Left lobe of liver (tissue), 2 donors: Measurements from ENCODE around the gene GPHN. TPM values are rescaled to one million over a fixed set of nuclear protein-coding genes. Genes with fewer than 3 reads are reported as not detected.
"Not testable (repeated sequence)": the region's sequence is repeated elsewhere in the genome, so short reads cannot be mapped to it uniquely, and the experiment has no call there.

Experiments used
- ATAC-seq: fragments of 200-7000 bp; cut with Tn5 transposase; one replicate; pipeline ENCODE4 v1.9.1; 2020; ENCODE audit warnings: mild to moderate bottlenecking, moderate library complexity
- DNase-seq: peaks from one replicate; pipeline ENCODE4 v3.0.0-alpha.2; 2020; ENCODE audit warnings: low spot score
- total RNA-seq: library from RNA; stranded (reverse); gene quantifications from one replicate; pipeline ENCODE4 v1.2.1, GENCODE V29; 2021
- donor health status: DM: no; HTN: no; CAD: no; lungs with moderate emphysema.
- donor health status: DM: no; HTN: yes; CAD: no.

GPHN gene
- total RNA-seq, 1 donor from 2014 or later = 43.0 TPM

DNA sequence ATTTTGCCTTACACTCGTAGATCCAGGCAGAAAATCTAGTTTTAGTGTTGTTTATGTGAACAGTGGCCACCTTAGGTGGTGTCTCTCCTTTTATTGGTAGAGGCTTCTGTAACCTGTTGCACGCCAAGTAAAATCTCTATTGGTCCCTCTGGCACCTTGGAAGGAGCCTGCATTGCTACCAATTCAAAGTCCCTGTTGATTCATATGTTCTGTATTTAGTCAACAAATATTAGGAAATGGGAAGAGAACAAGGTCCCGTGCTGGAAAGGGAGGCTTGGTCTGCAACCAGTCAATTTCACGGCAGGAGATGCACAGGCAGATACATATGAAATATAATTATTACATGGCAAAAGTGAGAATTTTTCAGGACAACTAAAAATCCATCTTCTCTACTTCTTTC is 6.4 kb upstream of the GPHN start:
- peak; percentile 87 for ATAC-seq
- peak; percentile 60 for DNase-seq

DNA sequence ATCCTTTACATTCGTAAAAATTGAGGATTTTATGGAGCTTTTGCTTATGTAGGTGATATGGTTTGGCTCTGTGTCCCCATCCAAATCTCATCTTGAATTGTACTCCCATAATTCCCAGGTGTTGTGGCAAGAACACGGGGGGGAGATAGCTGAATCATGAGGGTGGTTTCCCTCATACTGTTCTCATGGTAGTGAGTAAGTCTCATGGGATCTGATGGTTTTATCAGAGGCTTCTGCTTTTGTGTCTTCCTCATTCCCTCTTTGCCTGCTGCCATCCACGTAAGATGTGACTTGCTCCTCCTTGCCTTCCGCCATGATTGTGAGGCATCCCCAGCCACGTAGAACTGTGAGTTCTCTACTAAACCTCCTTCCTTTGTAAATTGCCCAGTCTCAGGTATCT is 5.1 kb upstream of the GPHN start:
- ATAC-seq, DNase-seq: not testable (repeated sequence)

DNA sequence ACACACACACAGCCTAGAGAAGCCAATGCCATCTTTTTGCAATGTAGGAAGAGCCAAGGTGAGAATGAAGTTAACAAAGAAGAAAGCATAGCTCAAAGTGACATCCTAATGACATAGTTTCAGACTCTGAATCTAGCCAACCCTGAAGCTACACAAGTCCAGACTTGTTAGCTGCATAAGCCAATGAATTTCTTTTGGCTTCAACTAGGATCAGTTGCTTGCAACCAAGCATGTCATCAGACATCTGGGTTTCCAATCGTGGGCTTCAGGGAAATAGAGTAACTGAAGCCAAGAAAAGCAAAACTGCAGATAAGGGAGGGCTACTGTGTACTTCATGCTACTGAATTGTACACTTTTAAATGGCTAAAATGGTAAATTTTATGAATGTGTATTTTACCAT is 4.4 kb upstream of the GPHN start:
- no peak for DNase-seq
- ATAC-seq = no peak

DNA sequence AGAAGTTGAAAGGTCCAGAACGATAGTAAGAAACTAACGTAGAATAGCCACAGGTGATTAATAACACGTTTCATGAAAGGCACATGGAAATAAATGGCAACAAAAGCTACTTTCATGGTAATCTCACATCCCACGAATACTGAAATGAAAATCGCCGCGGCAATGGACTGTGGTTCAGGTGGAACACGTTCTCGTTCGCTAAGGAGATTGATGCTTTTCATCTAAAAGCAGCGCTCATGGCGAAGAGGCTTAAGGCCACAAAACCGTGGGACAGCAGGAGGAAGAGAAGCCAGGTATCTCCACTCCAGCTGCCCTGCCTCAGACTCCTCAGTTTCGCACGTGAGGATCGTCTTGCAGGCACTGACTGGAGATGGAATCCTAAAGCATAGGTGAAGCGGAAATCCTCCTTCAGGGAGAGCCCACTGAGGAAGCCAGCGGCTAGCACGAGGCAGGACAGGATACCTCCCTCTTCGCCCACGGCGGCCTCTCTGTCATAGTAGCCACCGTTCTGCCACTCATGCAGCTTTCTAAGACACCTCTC is 696 bp upstream of the GPHN start:
- peak; percentile 42 for ATAC-seq
- DNase-seq = no peak

DNA sequence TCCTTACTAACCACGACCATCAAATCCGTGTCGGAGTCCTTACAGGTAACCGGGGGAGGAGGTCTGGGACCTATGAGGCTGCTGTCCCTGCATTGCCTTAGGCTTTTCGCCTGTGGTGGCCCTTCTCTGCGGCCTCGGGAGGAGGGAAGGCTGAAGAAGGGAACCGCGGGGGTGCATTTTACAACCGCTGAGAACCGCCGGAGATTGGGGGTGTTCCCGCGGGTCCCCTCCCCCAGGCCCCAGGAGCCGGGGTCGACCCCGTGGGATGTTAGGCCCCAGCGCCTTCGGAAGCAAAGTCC is 549 bp downstream of the GPHN start:
- ATAC-seq (no peak), DNase-seq (no peak)

DNA sequence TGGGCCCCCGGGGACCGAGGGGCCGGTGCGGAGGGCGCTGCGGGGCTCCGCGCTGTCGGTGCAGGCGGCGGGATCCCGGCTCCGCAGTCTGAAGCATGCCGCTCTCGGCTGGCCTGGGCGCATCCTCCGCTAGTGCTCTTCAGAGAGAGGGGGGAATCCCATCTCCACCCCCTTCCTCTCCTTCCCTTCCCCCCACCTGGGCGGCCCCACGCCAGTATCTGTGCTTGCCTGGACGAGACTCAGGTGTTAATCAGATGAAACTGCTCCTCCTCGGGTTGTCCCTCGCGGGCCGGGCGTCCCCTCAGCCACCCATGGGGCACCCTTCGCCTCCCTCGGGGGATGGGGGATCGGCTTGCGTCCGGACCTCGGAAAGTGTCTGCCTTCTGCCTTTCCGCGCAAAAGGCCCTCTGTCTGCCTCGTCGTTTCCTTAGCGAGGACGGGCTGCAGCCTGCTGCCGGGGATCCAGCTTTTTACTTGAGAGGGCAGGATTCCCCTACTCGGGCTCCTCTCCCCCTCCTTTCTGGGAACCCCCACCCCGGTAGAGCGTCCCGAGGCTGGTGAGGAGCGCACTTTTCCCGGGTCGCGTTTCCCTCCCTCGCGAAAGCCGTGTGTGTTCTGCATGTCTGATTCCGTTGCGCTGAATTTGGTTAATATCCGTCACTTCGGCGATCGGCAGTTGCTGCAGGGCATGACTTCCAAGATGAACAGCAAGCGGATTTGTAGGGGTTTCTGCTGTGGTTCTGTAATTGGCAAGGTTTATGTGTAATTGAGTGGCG is 1.1 kb downstream of the GPHN start:
- ATAC-seq = peak; percentile 28
- peak; percentile 64 for DNase-seq

DNA sequence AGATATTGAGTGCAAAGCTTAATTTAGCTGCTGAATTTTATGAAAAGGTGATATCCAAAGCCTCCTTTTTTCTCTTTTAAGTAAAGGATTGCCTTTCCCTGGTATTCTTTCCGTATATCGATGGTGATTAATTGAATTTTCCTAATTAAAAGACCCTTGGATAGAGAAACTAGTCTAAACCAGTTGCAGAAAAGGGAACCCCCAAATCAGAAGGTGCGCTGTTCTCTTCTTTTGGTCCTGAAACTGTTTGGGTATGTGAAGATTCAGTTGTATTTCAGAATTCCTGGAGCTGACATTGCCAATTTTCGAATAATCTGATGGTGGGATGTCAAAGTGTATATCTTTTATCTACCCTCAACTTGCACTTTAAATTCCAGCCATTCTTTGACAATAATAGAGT is 1.9 kb downstream of the GPHN start:
- ATAC-seq = no peak
- no peak for DNase-seq

DNA sequence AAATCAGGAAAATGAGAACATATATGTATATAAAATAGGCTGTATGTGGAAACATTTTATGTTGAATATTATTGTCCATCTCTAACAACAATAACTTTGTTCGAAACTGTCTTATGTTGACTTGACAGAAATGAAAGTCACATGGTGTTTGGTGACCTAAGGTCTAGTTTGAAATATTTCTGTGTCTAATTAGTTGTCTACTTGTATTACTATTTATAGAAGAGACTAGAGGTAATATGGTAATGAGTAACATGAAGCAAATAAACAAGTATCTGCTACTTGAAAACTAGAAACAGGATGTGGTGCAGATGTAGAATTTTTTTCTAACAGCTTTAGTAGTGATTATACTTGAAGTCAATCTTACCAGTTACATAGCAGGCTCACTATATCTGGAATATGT is 3.9 kb downstream of the GPHN start:
- no peak for DNase-seq
- ATAC-seq = no peak

DNA sequence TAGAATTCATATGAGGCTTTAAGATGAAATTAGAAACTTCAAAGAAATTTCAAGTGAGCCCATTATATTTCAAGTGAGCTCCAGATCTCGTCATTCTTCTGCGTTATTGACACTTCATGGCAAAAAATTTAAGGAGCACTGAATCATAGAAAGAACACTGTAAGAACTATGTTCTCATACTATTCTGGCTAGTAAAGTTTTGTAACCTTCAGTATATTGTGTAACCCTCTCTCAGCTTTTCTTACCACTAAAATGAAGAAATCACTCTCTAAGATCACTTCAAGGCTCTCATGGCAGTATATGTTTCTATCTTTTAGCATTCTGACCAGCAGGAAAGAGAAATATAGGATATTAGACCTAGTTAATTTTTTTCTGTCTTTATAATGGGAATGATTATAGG is 6.3 kb downstream of the GPHN start:
- ATAC-seq (no peak), DNase-seq (no peak)

DNA sequence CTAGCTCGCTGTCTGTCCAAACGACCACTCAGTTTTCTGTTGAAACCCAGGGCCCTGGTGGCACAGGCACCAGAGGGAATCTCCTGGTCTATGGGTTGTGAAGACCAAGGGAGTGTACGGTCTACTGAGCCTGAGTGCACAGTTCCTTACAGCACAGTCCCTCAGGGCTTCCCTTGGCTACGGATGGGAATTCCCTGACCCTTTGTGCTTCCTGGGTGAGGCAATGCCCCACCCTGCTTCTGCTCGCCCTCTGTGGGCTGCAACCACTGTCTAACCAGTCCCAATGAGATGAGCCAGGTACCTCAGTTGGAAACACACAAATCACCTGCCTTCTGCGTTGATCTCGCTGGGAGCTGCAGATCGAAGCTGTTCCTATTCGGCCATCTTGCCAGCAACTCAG is 22.6 kb downstream of the GPHN start:
- ATAC-seq (peak; percentile 40), DNase-seq (no peak)

DNA sequence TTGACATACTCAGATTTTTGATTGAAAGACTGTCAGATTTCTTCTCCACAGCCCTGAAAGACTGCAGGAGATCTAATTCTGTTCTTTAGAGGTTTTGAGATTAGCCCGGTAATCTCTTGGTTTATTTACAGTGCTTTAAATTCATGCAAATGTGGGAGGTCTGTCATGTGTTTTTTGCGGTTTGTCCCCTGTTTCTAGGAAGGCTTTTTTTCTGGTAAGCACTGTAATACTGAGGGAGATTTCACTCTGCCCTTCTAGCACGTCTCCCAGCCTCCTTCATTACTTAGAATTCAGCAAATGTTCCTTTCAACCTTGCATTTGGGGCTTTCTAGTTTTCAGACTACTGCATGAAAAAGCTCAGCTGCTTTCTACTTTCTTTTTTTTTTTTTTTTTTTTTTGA is 31.1 kb downstream of the GPHN start:
- DNase-seq (no peak), ATAC-seq (no peak)

DNA sequence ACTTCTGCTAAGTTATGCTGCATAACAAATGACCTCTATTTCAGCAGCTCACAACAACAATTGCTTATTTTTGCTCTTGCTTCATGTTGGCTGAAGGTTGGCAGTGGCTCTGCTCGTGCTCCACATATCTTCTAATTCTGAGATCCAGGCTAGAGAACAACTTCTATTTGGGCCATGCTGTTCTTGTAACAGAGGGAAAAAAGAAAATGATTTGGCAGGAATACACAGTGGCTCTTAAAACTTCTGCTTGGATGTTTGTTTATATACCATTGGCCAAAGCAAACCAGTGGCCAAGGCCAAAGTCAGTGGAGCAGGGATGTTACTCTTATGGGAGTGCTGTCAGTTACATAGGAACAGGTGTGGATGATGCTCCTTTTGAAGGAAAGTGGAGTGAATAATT is 32.1 kb downstream of the GPHN start:
- ATAC-seq = peak; percentile 49
- DNase-seq = no peak

DNA sequence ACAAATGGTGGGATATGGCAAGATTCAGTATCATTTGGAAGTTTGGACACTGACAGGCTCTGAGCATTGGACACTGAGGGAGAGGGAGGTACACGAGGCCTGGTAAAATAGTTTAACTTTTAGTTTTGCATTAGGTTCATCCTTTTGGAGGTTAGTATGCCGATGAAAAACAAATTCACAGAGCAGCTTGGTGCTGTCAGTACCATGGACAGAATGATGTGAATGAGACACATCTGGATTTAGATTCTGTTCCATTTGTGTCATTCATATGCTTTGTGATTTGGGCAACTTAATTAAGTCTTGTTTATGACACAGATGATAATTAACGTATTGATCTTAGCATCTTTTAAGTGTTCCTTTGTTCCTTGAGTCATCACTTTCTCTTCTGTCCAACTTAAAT is 33.7 kb downstream of the GPHN start:
- ATAC-seq (peak; percentile 19), DNase-seq (no peak)

DNA sequence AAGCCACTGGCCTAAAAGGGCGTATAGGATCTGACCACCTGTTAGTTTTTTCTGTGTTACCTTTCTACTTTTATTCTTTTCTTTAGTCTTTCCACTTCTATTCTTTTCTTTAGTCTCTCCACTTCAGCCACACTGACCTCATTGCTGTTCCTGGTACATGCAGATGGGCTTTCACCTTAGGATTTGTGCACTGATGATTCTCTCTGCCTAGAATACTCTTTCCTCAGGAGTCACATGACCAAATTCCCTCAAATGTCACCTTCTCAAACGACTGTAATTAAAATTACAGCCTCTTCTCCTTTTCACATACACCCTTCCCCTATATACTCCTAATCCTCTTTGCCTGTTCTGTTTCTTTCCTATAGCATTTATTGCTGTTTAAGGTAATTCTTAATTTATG is 36.0 kb downstream of the GPHN start:
- ATAC-seq (no peak), DNase-seq (no peak)

DNA sequence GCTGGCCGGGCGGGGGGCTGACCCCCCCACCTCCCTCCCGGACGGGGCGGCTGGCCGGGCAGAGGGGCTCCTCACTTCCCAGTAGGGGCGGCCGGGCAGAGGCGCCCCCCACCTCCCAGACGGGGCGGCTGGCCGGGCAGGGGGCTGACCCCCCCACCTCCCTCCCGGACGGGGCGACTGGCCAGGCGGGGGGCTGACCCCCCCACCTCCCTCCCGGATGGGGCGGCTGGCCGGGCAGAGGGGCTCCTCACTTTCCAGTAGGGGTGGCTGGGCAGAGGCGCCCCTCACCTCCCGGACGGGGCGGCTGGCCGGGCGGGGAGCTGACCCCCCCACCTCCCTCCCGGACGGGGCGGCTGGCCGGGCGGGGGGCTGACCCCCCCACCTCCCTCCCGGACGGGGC is 37.2 kb downstream of the GPHN start:
- not testable (repeated sequence) for ATAC-seq, DNase-seq

DNA sequence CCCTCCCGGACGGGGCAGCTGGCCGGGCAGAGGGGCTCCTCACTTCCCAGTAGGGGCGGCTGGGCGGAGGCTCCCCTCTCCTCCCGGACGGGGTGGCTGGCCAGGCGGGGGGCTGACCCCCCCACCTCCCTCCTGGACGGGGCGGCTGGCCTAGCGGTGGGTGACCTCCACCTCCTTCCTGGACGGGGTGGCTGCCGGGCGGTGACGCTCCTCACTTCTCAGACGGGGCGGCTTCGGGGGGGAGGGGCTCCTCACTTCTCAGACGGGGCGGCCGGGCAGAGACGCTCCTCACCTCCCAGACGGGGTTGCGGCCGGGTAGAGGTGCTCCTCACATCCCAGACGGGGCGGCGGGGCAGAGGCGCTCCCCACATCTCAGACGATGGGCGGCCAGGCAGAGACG is 37.8 kb downstream of the GPHN start:
- not testable (repeated sequence) for ATAC-seq, DNase-seq

DNA sequence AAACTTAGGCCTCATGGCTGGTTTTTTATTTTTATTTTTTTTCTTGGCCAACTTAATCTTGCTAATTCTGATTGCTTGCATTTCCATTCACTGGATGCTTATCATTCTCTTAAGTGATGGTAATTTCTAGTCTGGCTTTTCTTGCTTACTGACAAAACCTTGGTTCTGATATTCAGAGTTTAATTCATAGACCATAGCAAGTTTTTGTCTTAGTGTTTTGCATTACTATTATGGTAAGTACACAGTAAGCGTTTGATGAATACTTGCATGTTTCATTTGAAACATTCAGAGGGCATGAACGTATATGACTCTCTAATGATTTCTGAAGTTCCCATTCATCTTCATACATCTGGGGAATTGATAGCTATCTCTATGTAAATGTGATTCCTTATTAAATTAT is 55.8 kb downstream of the GPHN start:
- no peak for ATAC-seq
- DNase-seq = no peak

DNA sequence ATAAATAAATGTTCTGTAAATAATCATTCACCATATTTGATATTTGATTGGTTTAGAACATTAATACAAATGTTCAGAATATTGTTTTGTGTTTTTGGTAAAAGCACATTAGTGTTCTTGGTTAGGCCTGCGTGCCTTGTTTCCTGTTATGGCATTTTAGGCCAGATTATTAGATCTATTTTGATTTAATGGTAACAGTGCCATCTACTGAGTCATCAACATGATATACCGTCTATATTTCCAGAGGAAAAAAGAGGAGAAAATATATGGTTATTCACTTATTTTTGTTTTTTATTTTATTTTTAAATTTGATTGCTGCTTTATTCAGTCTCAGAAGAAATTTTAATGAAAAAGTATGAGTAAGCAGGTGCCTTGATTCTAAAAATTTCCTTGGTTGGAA is 60.3 kb downstream of the GPHN start:
- DNase-seq (no peak), ATAC-seq (peak; percentile 60)

DNA sequence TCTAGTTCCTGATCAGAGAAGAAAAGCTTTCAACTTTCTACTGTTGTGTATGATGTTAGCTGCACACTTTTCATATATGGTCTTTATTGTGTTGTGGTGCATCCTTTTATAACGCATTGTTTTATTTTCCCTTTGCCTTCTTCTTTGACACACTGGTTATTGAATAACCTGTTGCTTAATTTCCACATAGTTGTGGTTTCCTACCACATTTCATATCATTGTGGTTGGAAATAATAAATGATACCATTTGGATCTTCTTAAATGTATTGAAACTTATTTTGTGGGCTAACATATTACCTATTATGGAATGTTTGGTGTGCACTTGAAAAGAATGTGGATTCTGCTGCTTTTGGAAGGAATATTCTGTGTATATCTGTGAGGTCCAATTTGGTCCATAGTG is 64.9 kb downstream of the GPHN start:
- ATAC-seq (peak; percentile 16), DNase-seq (no peak)

DNA sequence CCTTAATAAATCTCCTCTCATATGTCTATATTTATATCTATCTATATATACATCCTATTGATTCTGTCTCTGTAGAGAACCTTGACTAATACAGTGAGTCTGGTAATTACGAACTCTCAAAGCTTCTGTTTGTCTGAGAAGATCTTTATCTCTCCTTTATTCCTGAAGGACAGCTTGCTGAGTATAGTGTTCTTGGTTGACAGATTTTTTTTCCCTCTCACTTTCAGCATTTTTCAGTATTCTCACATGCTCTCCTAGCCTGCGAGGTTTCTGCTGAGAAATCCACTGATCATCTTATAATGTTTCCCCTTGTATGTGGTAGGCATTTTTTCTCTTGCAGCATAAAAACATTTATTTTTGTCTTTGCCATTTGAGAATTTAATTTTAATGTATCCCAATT is 67.1 kb downstream of the GPHN start:
- DNase-seq = no peak
- ATAC-seq = no peak

DNA sequence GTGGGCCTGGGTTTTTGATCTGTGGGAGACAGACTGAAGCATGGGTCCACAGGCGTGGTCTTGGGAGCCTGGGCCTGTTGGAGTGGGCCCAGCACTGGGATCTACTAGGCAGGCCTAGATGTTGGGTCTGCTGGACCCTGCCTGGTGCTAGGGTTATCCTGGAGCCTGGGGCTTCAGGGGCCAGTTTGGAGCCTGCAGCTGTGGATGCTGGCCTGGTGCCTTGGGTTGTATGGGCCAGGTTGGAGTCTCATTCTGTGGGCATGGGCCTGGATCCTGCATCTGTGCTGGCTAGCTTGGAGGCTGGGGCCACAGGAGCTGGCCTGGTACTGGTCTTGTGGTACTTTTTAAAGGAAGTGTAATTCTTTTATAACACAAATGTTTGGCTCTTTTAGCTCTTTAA is 68.0 kb downstream of the GPHN start:
- ATAC-seq = peak; percentile 53

DNA sequence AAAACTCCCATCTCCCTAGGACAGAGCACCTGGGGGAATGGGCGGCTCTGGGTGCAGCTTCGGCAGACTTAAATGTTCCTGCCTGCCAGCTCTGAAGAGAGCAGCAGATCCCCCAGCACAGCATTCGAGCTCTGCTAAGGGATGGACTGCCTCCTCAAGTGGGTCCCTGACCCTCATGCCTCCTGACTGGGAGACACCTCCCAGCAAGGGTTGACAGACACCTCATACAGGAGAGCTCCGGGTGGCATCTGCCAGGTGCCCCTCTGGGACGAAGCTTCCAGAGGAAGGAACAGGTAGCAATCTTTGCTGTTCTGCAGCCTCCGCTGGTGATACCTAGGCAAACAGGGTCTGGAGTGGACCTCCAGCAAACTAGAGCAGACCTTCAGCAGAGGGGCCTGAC is 79.8 kb downstream of the GPHN start:
- ATAC-seq, DNase-seq: not testable (repeated sequence)

More for the DNA sequence above, 68.0 kb downstream of the GPHN start:
- no peak for DNase-seq

DNA sequence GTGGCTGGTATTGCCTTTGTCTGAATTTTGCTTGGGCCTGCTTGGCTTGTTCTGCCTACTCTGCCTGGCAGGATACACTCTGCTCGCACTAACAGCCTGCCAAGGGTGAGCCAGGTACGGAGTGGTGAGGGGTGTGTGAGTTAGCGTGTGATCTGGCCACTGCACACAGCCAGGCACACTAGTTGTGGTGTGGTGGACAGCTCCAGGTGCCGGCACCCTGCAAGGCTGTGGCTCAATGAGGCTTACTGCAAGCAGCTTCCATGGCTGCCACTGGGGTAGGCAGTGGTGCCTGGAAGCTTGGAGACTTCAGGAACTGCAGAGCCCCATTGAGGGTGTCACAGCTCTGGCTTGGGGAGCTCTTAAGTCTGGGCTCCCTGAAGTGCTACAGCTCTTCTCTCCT is 87.4 kb downstream of the GPHN start:
- ATAC-seq (peak; percentile 38), DNase-seq (no peak)
